ENCODE results near the gene GEN1. TPM values are rescaled to one million over a fixed set of nuclear protein-coding genes. Genes with fewer than 3 reads are reported as not detected.
"Not testable (repeated sequence)": the region's sequence is repeated elsewhere in the genome, so short reads cannot be mapped to it uniquely, and the experiment has no call there.

The GEN1 gene
- total RNA-seq, 1 donor from 2014 or later: 28.1 TPM

- Mint-ChIP-seq H3K4me1 (ENCODE audit: low read depth) (peaks cover 18% of the 10 kb centered on the region), H3K27me3 (ENCODE audit: insufficient read depth) (peaks cover 24% of the 10 kb centered on the region), H3K4me3 (no peak overlapping the region), H3K36me3 (ENCODE audit: low read depth) (no peaks in the 10 kb centered on the region), H3K9me3 (no peaks in the 10 kb centered on the region), H3K27ac (no peak overlapping the region)
- intact Hi-C loops (cut with micrococcal nuclease): no loop called here
- no peak for DNase-seq (ENCODE audit: low spot score)
Measured at GRCh38 chr2:17813010-17813741, 59.2 kb downstream of the GEN1 start.

DNA sequence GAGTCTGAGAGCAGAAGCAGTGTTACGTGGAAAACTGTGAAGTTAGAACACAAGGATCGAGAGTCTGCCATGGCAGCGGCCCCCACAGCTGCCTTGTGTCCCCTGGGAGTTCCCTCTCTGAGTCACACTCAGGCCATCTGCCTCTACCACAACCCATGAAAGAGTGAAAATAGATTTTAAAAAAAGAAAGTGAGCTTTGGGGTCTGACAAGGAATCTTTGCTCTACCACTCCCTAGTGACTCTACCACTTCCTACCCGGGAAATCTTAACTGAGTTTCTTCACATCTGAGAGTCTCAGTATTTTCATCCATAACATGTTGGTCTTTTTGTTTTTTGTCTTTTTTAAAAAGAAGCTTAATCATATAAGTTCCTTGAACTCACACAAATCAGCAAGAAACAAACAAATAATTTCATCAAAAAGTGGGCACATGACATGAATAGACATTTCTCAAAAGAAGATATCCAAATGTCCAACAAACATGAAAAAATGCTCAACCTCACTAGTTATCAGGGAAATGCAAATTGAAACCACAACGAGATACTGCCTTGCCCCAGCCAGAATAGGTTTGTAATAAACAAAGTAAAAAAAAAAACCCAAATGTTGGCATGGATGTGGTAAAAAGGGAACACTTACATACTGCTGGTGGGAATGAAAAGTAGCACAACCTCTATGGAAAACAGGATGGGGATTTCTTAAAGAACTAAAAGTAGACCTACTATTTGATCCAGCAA is 60.0 kb downstream of the GEN1 start:
- H3K27me3 Mint-ChIP-seq (ENCODE audit: insufficient read depth): peaks cover 22% of the 10 kb centered on the region

GRCh38 chr2:17814601-17815000 is 60.7 kb downstream of the GEN1 start:
- peaks cover 24% of the 10 kb centered on the region for H3K27me3 Mint-ChIP-seq (ENCODE audit: insufficient read depth)
- intact Hi-C loops (cut with micrococcal nuclease): no loop called here
- peaks cover 18% of the 10 kb centered on the region for H3K4me1 Mint-ChIP-seq (ENCODE audit: low read depth)
- H3K9me3 Mint-ChIP-seq: no peaks in the 10 kb centered on the region
- no peak for DNase-seq (ENCODE audit: low spot score)
- no peak overlapping the region for H3K4me3 Mint-ChIP-seq
- H3K36me3 Mint-ChIP-seq (ENCODE audit: low read depth): no peaks in the 10 kb centered on the region
- no peak overlapping the region for H3K27ac Mint-ChIP-seq

More for the DNA sequence above, 60.0 kb downstream of the GEN1 start:
- Mint-ChIP-seq H3K9me3 (no peaks in the 10 kb centered on the region), H3K4me1 (ENCODE audit: low read depth) (peaks cover 18% of the 10 kb centered on the region), H3K4me3 (no peak overlapping the region), H3K36me3 (ENCODE audit: low read depth) (no peaks in the 10 kb centered on the region), H3K27ac (no peak overlapping the region)
- intact Hi-C loops (cut with micrococcal nuclease): no loop called here
- no peak for DNase-seq (ENCODE audit: low spot score)

GRCh38 chr2:17815468-17816184 is 61.7 kb downstream of the GEN1 start:
- DNase-seq (ENCODE audit: low spot score): no peak
- Mint-ChIP-seq H3K27me3 (ENCODE audit: insufficient read depth) (peaks cover 28% of the 10 kb centered on the region), H3K9me3 (no peaks in the 10 kb centered on the region), H3K27ac (no peak overlapping the region), H3K4me3 (no peak overlapping the region), H3K36me3 (ENCODE audit: low read depth) (no peaks in the 10 kb centered on the region), H3K4me1 (ENCODE audit: low read depth) (peaks cover 22% of the 10 kb centered on the region)
- intact Hi-C loops (cut with micrococcal nuclease): no loop called here

- no peaks in the 10 kb centered on the region for H3K36me3 Mint-ChIP-seq (ENCODE audit: low read depth)
- no peak within 1 kb of the TSS for H3K4me3 Mint-ChIP-seq
- no peaks in the 10 kb centered on the region for H3K9me3 Mint-ChIP-seq
- peaks cover 30% of the 10 kb centered on the region for H3K4me1 Mint-ChIP-seq (ENCODE audit: low read depth)
- no peak within 1 kb of the TSS for H3K27ac Mint-ChIP-seq
- intact Hi-C loops (cut with micrococcal nuclease): no loop called here
- peaks cover 26% of the 10 kb centered on the region for H3K27me3 Mint-ChIP-seq (ENCODE audit: insufficient read depth)
- no peak for DNase-seq (ENCODE audit: low spot score)
Measured at GRCh38 chr2:17816396-17817245, 62.7 kb downstream of the GEN1 start, which contains the start of gene MSGN1. TSS of gene MSGN1 (plus strand) at chr2:17816460. CDS start at chr2:17816519, 59 bp downstream.

GRCh38 chr2:17818235-17818815 is 64.4 kb downstream of the GEN1 start:
- Mint-ChIP-seq H3K27me3 (ENCODE audit: insufficient read depth) (peaks cover 26% of the 10 kb centered on the region), H3K27ac (no peak overlapping the region), H3K4me1 (ENCODE audit: low read depth) (peaks cover 38% of the 10 kb centered on the region), H3K4me3 (no peak overlapping the region), H3K9me3 (no peaks in the 10 kb centered on the region), H3K36me3 (ENCODE audit: low read depth) (no peaks in the 10 kb centered on the region)
- intact Hi-C loops (cut with micrococcal nuclease): no loop called here
- DNase-seq (ENCODE audit: low spot score): no peak

- no peak overlapping the region for H3K27ac Mint-ChIP-seq
- H3K36me3 Mint-ChIP-seq (ENCODE audit: low read depth): no peaks in the 10 kb centered on the region
- H3K4me1 Mint-ChIP-seq (ENCODE audit: low read depth): peaks cover 21% of the 10 kb centered on the region
- DNase-seq (ENCODE audit: low spot score): no peak
- no peak overlapping the region for H3K4me3 Mint-ChIP-seq
- intact Hi-C loops (cut with micrococcal nuclease): no loop called here
- H3K27me3 Mint-ChIP-seq (ENCODE audit: insufficient read depth): peaks cover 19% of the 10 kb centered on the region
- H3K9me3 Mint-ChIP-seq: no peaks in the 10 kb centered on the region
Measured at GRCh38 chr2:17821080-17821479, 67.1 kb downstream of the GEN1 start.

DNA sequence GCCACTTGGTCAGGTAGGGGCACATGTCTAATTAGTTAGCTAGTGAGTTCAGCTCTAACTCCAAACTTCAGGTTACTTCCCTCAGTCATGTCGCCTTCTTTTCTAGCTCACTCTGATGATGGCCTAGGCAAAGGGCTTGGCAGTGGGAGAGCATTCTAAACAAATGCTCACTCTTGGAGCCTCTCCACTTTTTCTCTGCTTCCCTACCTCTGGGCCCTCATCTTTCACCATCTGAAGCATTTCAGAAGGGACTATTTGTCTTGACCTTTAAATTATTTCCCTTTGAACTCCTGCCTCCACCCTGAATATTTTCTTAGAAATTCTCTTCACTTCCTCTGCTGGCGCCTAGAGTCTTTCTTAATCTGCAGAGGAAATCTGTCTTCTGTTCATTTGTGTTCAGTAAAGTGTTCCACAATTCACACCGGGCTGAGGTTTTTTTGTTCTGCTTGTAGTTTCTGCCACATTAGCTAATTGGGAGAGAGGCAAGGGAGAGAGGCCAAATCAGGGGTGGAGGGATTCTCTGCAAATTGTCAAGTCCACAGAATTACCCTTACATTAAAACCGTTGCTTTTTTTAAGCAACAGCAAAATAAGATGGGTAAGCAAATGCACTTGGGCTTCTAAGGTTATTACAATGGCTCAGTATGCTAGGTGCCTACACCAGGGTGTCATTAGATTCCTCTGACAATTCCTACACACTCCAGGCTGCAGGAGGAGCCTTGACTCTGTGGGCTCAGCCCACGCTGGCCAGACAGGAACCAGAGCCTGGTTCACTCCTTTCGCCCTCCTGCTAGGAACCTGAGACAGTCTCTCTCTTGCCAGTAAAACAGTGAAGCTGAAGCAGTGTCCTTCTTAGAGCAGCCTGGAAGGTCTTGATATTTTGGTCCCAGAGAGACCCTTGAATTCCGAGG is 67.9 kb downstream of the GEN1 start:
- Mint-ChIP-seq H3K4me3 (no peak overlapping the region), H3K36me3 (ENCODE audit: low read depth) (no peaks in the 10 kb centered on the region), H3K9me3 (no peaks in the 10 kb centered on the region), H3K27ac (no peak overlapping the region), H3K4me1 (ENCODE audit: low read depth) (peaks cover 21% of the 10 kb centered on the region), H3K27me3 (ENCODE audit: insufficient read depth) (peaks cover 20% of the 10 kb centered on the region)
- no peak for DNase-seq (ENCODE audit: low spot score)
- intact Hi-C loops (cut with micrococcal nuclease): no loop called here

DNA sequence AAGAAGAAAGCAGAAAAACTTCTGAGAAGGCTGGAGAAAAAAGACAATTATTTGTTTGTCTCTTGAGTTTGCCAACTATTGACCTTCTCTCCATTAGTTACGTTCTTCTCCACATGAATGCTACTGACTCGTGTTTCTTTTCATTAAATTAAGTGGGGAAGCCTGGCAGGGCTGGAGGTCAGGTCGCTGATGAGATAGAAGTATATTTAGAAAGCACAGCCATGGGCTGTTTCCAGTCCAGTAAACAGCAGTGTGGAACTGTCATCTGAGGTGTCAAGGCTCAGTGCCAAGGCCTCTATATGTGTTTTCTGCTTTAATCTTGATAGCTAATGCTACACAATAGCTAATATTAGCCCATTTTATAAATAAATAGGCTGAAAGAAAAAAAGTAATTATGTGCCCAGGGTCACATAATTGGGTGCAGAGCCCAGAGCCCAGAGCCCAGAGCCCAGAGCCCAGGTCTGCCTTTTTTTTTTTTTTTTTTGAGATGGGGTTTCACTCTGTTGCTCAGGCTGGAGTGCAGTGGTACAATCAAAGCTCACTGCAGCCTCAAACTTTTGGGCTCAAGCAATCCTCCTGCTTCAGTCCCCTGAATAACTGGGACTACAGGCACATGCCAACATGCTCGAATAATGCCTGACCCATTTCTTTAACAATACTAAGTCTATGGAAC is 68.6 kb downstream of the GEN1 start:
- no peak overlapping the region for H3K4me3 Mint-ChIP-seq
- H3K27ac Mint-ChIP-seq: no peak overlapping the region
- peaks cover 21% of the 10 kb centered on the region for H3K4me1 Mint-ChIP-seq (ENCODE audit: low read depth)
- no peaks in the 10 kb centered on the region for H3K36me3 Mint-ChIP-seq (ENCODE audit: low read depth)
- H3K27me3 Mint-ChIP-seq (ENCODE audit: insufficient read depth): peaks cover 17% of the 10 kb centered on the region
- DNase-seq (ENCODE audit: low spot score): no peak
- intact Hi-C loops (cut with micrococcal nuclease): no loop called here
- H3K9me3 Mint-ChIP-seq: no peaks in the 10 kb centered on the region

GRCh38 chr2:17823646-17824045 is 69.7 kb downstream of the GEN1 start:
- H3K4me1 Mint-ChIP-seq (ENCODE audit: low read depth): peaks cover 21% of the 10 kb centered on the region
- DNase-seq (ENCODE audit: low spot score); H3K36me3 Mint-ChIP-seq (ENCODE audit: low read depth); intact Hi-C loops (cut with micrococcal nuclease); H3K27ac Mint-ChIP-seq; H3K9me3 Mint-ChIP-seq; H3K4me3 Mint-ChIP-seq: not testable (repeated sequence)
- H3K27me3 Mint-ChIP-seq (ENCODE audit: insufficient read depth): peaks cover 17% of the 10 kb centered on the region

DNA sequence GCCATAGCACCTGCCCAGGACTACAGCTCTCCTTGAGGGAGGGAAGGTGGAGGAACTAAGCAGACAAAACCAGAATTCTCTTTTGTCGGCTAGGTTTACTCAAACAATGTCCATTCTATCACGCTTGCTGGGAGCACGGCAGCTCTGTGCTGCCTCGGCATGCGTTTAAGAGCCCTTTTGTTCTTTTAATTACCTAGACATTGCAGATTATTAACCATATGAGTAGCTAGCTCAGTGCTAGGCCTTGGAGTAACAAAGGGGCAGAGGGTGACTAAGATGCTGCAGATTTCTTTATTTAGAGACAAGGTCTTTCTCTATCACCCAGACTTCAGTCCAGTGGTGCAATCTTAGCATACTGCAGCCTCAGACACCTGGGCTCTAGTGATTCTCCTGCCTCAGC is 73.4 kb downstream of the GEN1 start:
- intact Hi-C loops (cut with micrococcal nuclease): no loop called here
- Mint-ChIP-seq H3K27me3 (ENCODE audit: insufficient read depth) (peaks cover 34% of the 10 kb centered on the region), H3K4me1 (ENCODE audit: low read depth) (peaks cover 9% of the 10 kb centered on the region), H3K27ac (no peak overlapping the region), H3K9me3 (no peaks in the 10 kb centered on the region), H3K36me3 (ENCODE audit: low read depth) (no peaks in the 10 kb centered on the region), H3K4me3 (no peak overlapping the region)
- DNase-seq (ENCODE audit: low spot score): no peak
